CD4-positive, alpha-beta memory T cell (primary cell): ENCODE data around the gene OSBP2. TPM values are rescaled to one million over a fixed set of nuclear protein-coding genes. Genes with fewer than 3 reads are reported as not detected.
A peak's percentile ranks its signal among the peaks of the same experiment; 100 is the strongest.

Experiments used
- CTCF ChIA-PET: fragments of 350-600 bp; sonication (Branson Sonifier 250); formaldehyde crosslinking; loops from one replicate; lab custom pipeline; 2021; ENCODE audit warnings: inconsistent platforms; ENCODE audit not compliant: partially characterized antibody; lab: Charles Lee
- POLR2A ChIA-PET: fragments of 350-600 bp; sonication (Branson Sonifier 250); formaldehyde crosslinking; loops from one replicate; lab custom pipeline; 2021; ENCODE audit not compliant: partially characterized antibody; lab: Charles Lee
- DNase-seq, 5 donors: peaks; one replicate each; pipeline versions ENCODE4 v3.0.0 to v3.0.0-alpha.2; 2020 to 2022; ENCODE audit warnings: mixed read lengths in 1 of 5
- H3K27ac ChIP-seq: one replicate; pipeline ENCODE4 v1.7.0; 2013; ENCODE audit warnings: low read depth, low read length
- H3K27me3 ChIP-seq: 2 replicates; pipeline ENCODE4 v1.7.0; 2013; ENCODE audit warnings: mild to moderate bottlenecking, low read length, moderate library complexity; ENCODE audit not compliant: insufficient read depth
- H3K36me3 ChIP-seq: 2 replicates; pipeline ENCODE4 v1.7.0; 2013; ENCODE audit warnings: mild to moderate bottlenecking, low read length, moderate library complexity; ENCODE audit not compliant: insufficient read depth
- H3K4me1 ChIP-seq: 2 replicates; pipeline ENCODE4 v1.7.0; 2013; ENCODE audit warnings: mild to moderate bottlenecking, low read length, moderate library complexity; ENCODE audit not compliant: insufficient read depth
- H3K4me3 ChIP-seq, 2 donors: one replicate each; pipeline ENCODE4 v1.7.0; 2013; ENCODE audit warnings: low read length in 2 of 2, mild to moderate bottlenecking in 1 of 2
- H3K9me3 ChIP-seq, 2 donors: one replicate each; pipeline ENCODE4 v1.7.0; 2013; ENCODE audit warnings: low read length in 2 of 2, control low read depth in 1 of 2; ENCODE audit not compliant: control insufficient read depth in 1 of 2
- H3K27ac Mint-ChIP-seq, 7 donors: one replicate each; pipeline ENCODE4 v1.8.0; 2020 to 2021; ENCODE audit warnings: mixed read lengths in 7 of 7, mild to moderate bottlenecking in 6 of 7, inconsistent platforms in 3 of 7, moderate library complexity in 3 of 7
- H3K27me3 Mint-ChIP-seq, 2 donors: one replicate each; pipeline ENCODE4 v1.8.0; 2020 to 2021; ENCODE audit warnings: mixed read lengths in 2 of 2
- H3K36me3 Mint-ChIP-seq, 2 donors: one replicate each; pipeline ENCODE4 v1.8.0; 2020 to 2021; ENCODE audit warnings: mixed read lengths in 2 of 2, inconsistent platforms in 1 of 2, mild to moderate bottlenecking in 1 of 2
- H3K4me1 Mint-ChIP-seq, 4 donors: one replicate each; pipeline ENCODE4 v1.8.0; 2020 to 2021; ENCODE audit warnings: mixed read lengths in 4 of 4, mild to moderate bottlenecking in 1 of 4
- H3K4me3 Mint-ChIP-seq, 8 donors: one replicate each; pipeline ENCODE4 v1.8.0; 2020 to 2021; ENCODE audit warnings: mixed read lengths in 8 of 8, mild to moderate bottlenecking in 7 of 8, moderate library complexity in 6 of 8, inconsistent platforms in 3 of 8
- H3K9me3 Mint-ChIP-seq, 8 donors: one replicate each; pipeline ENCODE4 v1.8.0; 2020 to 2021; ENCODE audit warnings: mixed read lengths in 8 of 8, mild to moderate bottlenecking in 5 of 8, inconsistent platforms in 3 of 8, moderate library complexity in 1 of 8
- intact Hi-C: fragments of 100-400 bp; cut with micrococcal nuclease; formaldehyde crosslinking; loops from one replicate; pipeline ENCODE4 v1.15.1; 2023
- polyA plus RNA-seq, 2 donors: library from polyadenylated mRNA; unstranded; fragments of 300-500 nt; fragmentation: Illumina TruSeq; gene quantifications; one replicate each; pipeline ENCODE4 v1.2.3, GENCODE V29; 2021
- total RNA-seq, 2 experiments: library from RNA; stranded (reverse); gene quantifications; one replicate each; pipeline ENCODE4 v1.2.3, GENCODE V29; 2021

Gene OSBP2
- total and polyA plus RNA-seq, 4 experiments from 2014 or later: 0.39 to 1.3 (median 0.74) TPM

- Mint-ChIP-seq H3K9me3 (no peaks in the 10 kb centered on the region), H3K27ac (peak overlapping the region in 6 of 7 donors; percentile 15 to 73 (median 46)), H3K4me1 (peaks cover 34 to 63% (median 52%) of the 10 kb centered on the region in 4 donors), H3K36me3 (peaks cover 77 to 91% of the 10 kb centered on the region in 2 donors), H3K27me3 (no peaks in the 10 kb centered on the region), H3K4me3 (no peak overlapping the region)
- H3K9me3 ChIP-seq: no peaks in the 10 kb centered on the region
- CTCF ChIA-PET: no interaction called here
- no peak overlapping the region for H3K4me3 ChIP-seq
- H3K27me3 ChIP-seq: no peaks in the 10 kb centered on the region
- no peak for DNase-seq
- H3K27ac ChIP-seq: no peak overlapping the region
- peaks cover 36% of the 10 kb centered on the region for H3K4me1 ChIP-seq
- POLR2A ChIA-PET: interaction anchor here (1.4 kb wide), 1 partner anchor 14 kb away, joined by 3 read pairs; no protein-coding TSS in a partner anchor
- H3K36me3 ChIP-seq: peaks cover 91% of the 10 kb centered on the region
- intact Hi-C loops: no loop called here
Observed at GRCh38 chr22:30933457-30933856, 238.8 kb downstream of the OSBP2 start.

- Histone ChIP-seq H3K27ac (peak overlapping the region; percentile 13), H3K4me1 (peaks cover 42% of the 10 kb centered on the region), H3K9me3 (no peaks in the 10 kb centered on the region), H3K36me3 (peaks cover 88% of the 10 kb centered on the region), H3K4me3 (no peak overlapping the region), H3K27me3 (no peaks in the 10 kb centered on the region)
- H3K4me1 Mint-ChIP-seq: peaks cover 37 to 68% (median 56%) of the 10 kb centered on the region in 4 donors
- no peak for DNase-seq
- H3K4me3 Mint-ChIP-seq: no peak overlapping the region
- ChIA-PET POLR2A (interaction anchor here (1.0 to 1.4 kb wide), 2 partner anchors 12 to 15 kb away, joined by 3 to 4 read pairs; no protein-coding TSS in a partner anchor), CTCF (interaction anchor here (1.2 to 10.5 kb wide), 2 partner anchors 10 to 13 kb away, joined by 3 to 95 read pairs; no protein-coding TSS in a partner anchor)
- intact Hi-C loops: no loop called here
- no peaks in the 10 kb centered on the region for H3K27me3 Mint-ChIP-seq
- peak overlapping the region in 5 of 7 donors; percentile 20 to 81 (median 44) for H3K27ac Mint-ChIP-seq
- peaks cover 79 to 89% of the 10 kb centered on the region in 2 donors for H3K36me3 Mint-ChIP-seq
- no peaks in the 10 kb centered on the region for H3K9me3 Mint-ChIP-seq
Observed at GRCh38 chr22:30934053-30934452, 239.4 kb downstream of the OSBP2 start.

- H3K27ac ChIP-seq: peak overlapping the region; percentile 57
- peaks cover 47% of the 10 kb centered on the region for H3K36me3 ChIP-seq
- peaks cover 88% of the 10 kb centered on the region for H3K4me1 ChIP-seq
- peak; percentile 49 to 66 (median 60) for DNase-seq
- Mint-ChIP-seq H3K27me3 (no peaks in the 10 kb centered on the region), H3K27ac (peak overlapping the region; percentile 89 to 97 (median 94)), H3K4me3 (peak overlapping the region; percentile 86 to 94 (median 90)), H3K36me3 (peaks cover 59 to 77% of the 10 kb centered on the region in 2 donors), H3K4me1 (peaks cover 57 to 96% (median 77%) of the 10 kb centered on the region in 4 donors), H3K9me3 (no peaks in the 10 kb centered on the region)
- no peaks in the 10 kb centered on the region for H3K27me3 ChIP-seq
- POLR2A ChIA-PET: interaction anchor here (0.6 to 7.6 kb wide), 24 partner anchors 9 to 1536 kb away, joined by 3 to 142 read pairs (median 5); partner anchors contain the start of genes MORC2, PATZ1, PIK3IP1 and RNF185
- peak overlapping the region; percentile 48 to 63 for H3K4me3 ChIP-seq
- no peaks in the 10 kb centered on the region for H3K9me3 ChIP-seq
- intact Hi-C loops: loop anchor here (2.0 kb wide), 2 partner anchors 20 to 144 kb away; no protein-coding TSS in a partner anchor
- CTCF ChIA-PET: interaction anchor here (0.7 to 10.5 kb wide), 10 partner anchors 10 to 306 kb away, joined by 3 to 95 read pairs (median 4); partner anchors contain the start of genes MORC2, SELENOM and TUG1
Observed at GRCh38 chr22:30940685-30941362, 246.2 kb downstream of the OSBP2 start.

- CTCF ChIA-PET: interaction anchor here (0.6 to 10.5 kb wide), 11 partner anchors 9 to 307 kb away, joined by 3 to 95 read pairs (median 4); partner anchors contain the start of genes MORC2, SELENOM and TUG1
- Histone ChIP-seq H3K9me3 (no peaks in the 10 kb centered on the region), H3K36me3 (peaks cover 46% of the 10 kb centered on the region), H3K4me1 (peaks cover 83% of the 10 kb centered on the region), H3K27me3 (no peaks in the 10 kb centered on the region), H3K27ac (peak overlapping the region; percentile 57), H3K4me3 (peak overlapping the region in 1 of 2 donors; percentile 63)
- peak overlapping the region; percentile 86 to 94 (median 90) for H3K4me3 Mint-ChIP-seq
- H3K27me3 Mint-ChIP-seq: no peaks in the 10 kb centered on the region
- peaks cover 57 to 96% (median 78%) of the 10 kb centered on the region in 4 donors for H3K4me1 Mint-ChIP-seq
- H3K27ac Mint-ChIP-seq: peak overlapping the region; percentile 89 to 97 (median 94)
- no peaks in the 10 kb centered on the region for H3K9me3 Mint-ChIP-seq
- intact Hi-C loops: loop anchor here (2.0 kb wide), 2 partner anchors 21 to 143 kb away; no protein-coding TSS in a partner anchor
- peak in 2 of 5 donors; percentile 11 to 19 for DNase-seq
- POLR2A ChIA-PET: interaction anchor here (0.6 to 7.6 kb wide), 18 partner anchors 9 to 405 kb away, joined by 3 to 142 read pairs (median 7); partner anchors contain the start of genes MORC2, PATZ1, PIK3IP1 and RNF185
- H3K36me3 Mint-ChIP-seq: peaks cover 59 to 77% of the 10 kb centered on the region in 2 donors
Observed at GRCh38 chr22:30941363-30941740, 246.7 kb downstream of the OSBP2 start.

- POLR2A ChIA-PET: interaction anchor here (1.5 to 7.6 kb wide), 2 partner anchors 26 to 141 kb away, joined by 3 to 142 read pairs; partner anchors contain the start of genes MORC2 and TUG1
- no peaks in the 10 kb centered on the region for H3K27me3 ChIP-seq
- no peak overlapping the region for H3K4me3 ChIP-seq
- Mint-ChIP-seq H3K27ac (peak overlapping the region; percentile 79 to 92 (median 85)), H3K4me1 (peaks cover 49 to 83% (median 61%) of the 10 kb centered on the region in 4 donors), H3K36me3 (peaks cover 48 to 62% of the 10 kb centered on the region in 2 donors), H3K4me3 (peak overlapping the region in 7 of 8 donors; percentile 53 to 84 (median 72)), H3K9me3 (no peaks in the 10 kb centered on the region), H3K27me3 (no peaks in the 10 kb centered on the region)
- no peak overlapping the region for H3K27ac ChIP-seq
- H3K36me3 ChIP-seq: peaks cover 26% of the 10 kb centered on the region
- peak; percentile 68 to 83 (median 76) for DNase-seq
- CTCF ChIA-PET: interaction anchor here (4.5 to 10.5 kb wide), 2 partner anchors 22 to 141 kb away, joined by 54 to 95 read pairs; no protein-coding TSS in a partner anchor
- intact Hi-C loops: loop anchor here (1.0 kb wide), 2 partner anchors 26 to 288 kb away; partner anchors contain the start of gene TUG1
- H3K9me3 ChIP-seq: no peaks in the 10 kb centered on the region
- peaks cover 69% of the 10 kb centered on the region for H3K4me1 ChIP-seq
Observed at GRCh38 chr22:30943368-30943767, 248.7 kb downstream of the OSBP2 start.

GRCh38 chr22:30944986-30945385 lies 250.3 kb downstream of the OSBP2 start:
- H3K9me3 ChIP-seq: no peaks in the 10 kb centered on the region
- Mint-ChIP-seq H3K4me3 (peak overlapping the region in 2 of 8 donors; percentile 27 to 71), H3K4me1 (peaks cover 45 to 69% (median 53%) of the 10 kb centered on the region in 4 donors), H3K27ac (peak overlapping the region in 4 of 7 donors; percentile 19 to 84 (median 48)), H3K27me3 (no peaks in the 10 kb centered on the region), H3K36me3 (peaks cover 46 to 54% of the 10 kb centered on the region in 2 donors), H3K9me3 (no peaks in the 10 kb centered on the region)
- no peak for DNase-seq
- POLR2A ChIA-PET: interaction anchor here (2.2 to 2.9 kb wide), 2 partner anchors 23 to 140 kb away, joined by 12 to 24 read pairs; partner anchors contain the start of genes MORC2 and TUG1
- CTCF ChIA-PET: interaction anchor here (0.9 to 4.5 kb wide), 4 partner anchors 23 to 334 kb away, joined by 3 to 54 read pairs (median 20); partner anchors contain the start of genes MORC2 and TUG1
- H3K27me3 ChIP-seq: no peaks in the 10 kb centered on the region
- intact Hi-C loops: no loop called here
- H3K4me1 ChIP-seq: peaks cover 52% of the 10 kb centered on the region
- H3K27ac ChIP-seq: no peak overlapping the region
- peaks cover 31% of the 10 kb centered on the region for H3K36me3 ChIP-seq
- no peak overlapping the region for H3K4me3 ChIP-seq
